Ovary (tissue), 9 donors: ENCODE results near the gene MKX. TPM values are rescaled to one million over a fixed set of nuclear protein-coding genes. Genes with fewer than 3 reads are reported as not detected.

Experiments
- DNase-seq, 5 donors: peaks; one replicate each; pipeline ENCODE4 v3.0.0-alpha.2; 2019 to 2020
- H3K27ac ChIP-seq, 2 donors: fragments of 200-600 bp; one replicate each; pipeline versions ENCODE4 v1.5.1 to v1.8.0; 2019 to 2022
- H3K27me3 ChIP-seq: fragments of 200-600 bp; one replicate; pipeline ENCODE4 v1.8.0; 2022
- H3K36me3 ChIP-seq: fragments of 200-600 bp; sonication (generic); one replicate; pipeline ENCODE4 v1.5.1; 2019
- H3K4me1 ChIP-seq: one replicate; pipeline ENCODE4 v1.8.1; 2013; ENCODE audit warnings: mild to moderate bottlenecking, moderate library complexity; ENCODE audit not compliant: insufficient read depth
- H3K4me3 ChIP-seq: fragments of 200-600 bp; sonication (generic); one replicate; pipeline ENCODE4 v1.5.1; 2017
- H3K9me3 ChIP-seq, 2 donors: fragments of 200-600 bp in 1 of 2; sonication (generic) in 1 of 2; one replicate each; pipeline versions ENCODE4 v1.5.1 to v1.8.1; 2013 to 2019; ENCODE audit warnings: mild to moderate bottlenecking in 1 of 2, moderate library complexity in 1 of 2
- CTCF ChIP-seq, 3 donors: fragments of 450-650 bp in 2 of 3; fragments of 200-600 bp in 1 of 3; IDR thresholded peaks; one replicate each; pipeline versions ENCODE4 v1.5.1 to v1.8.0; 2016 to 2022; ENCODE audit warnings: antibody characterized with exemption in 3 of 3, mild to moderate bottlenecking in 1 of 3
- EP300 ChIP-seq: sonication (generic); formaldehyde crosslinking; IDR thresholded peaks from one replicate; pipeline ENCODE4 v1.6.1; 2017; ENCODE audit warnings: antibody characterized with exemption
- POLR2A ChIP-seq: fragments of 450-650 bp; IDR thresholded peaks from one replicate; pipeline ENCODE4 v1.6.1; 2017; ENCODE audit warnings: antibody characterized with exemption, mild to moderate bottlenecking, moderate library complexity
- WGBS, 3 donors: extraction: QIAGEN DNeasy Blood & Tissue Kit in 1 of 3; methylation state at CpG; one replicate each; pipeline versions ENCODE4 v1.1.5 to v1.1.7; 2013 to 2017; 5-methylcytosine and 5-hydroxymethylcytosine counted together
- intact Hi-C, 4 donors: fragments of 100-400 bp; cut with DNase I; formaldehyde crosslinking; loops; one replicate each; pipeline versions ENCODE4 v1.11.0 to v1.15.1; 2022 to 2023
- polyA plus RNA-seq, 2 donors: library from polyadenylated mRNA; stranded (reverse); fragments of 200-250 nt in 1 of 2; fragments of 350-450 nt in 1 of 2; fragmentation: Illumina TruSeq in 1 of 2; extraction: RNeasy Lipid Tissue Mini Kit (QIAGEN cat#74804) in 1 of 2; gene quantifications; one replicate each; pipeline ENCODE4 v1.2.3, GENCODE V29; 2013 to 2014
- total RNA-seq, 7 donors: library from RNA; depleted of rRNA in 2 of 7; stranded (reverse); fragments of >200 nt in 2 of 7; fragmentation: NEBNext Ultra II Directional in 3 of 7; extraction: Animal tissue kit (Norgen Biotek cat#: 25700) in 3 of 7; gene quantifications; one replicate each; pipeline versions ENCODE4 v1.1.0 to v1.2.4, GENCODE V29; 2016 to 2023
- donor health status: DM: no; HTN: no; CAD: no; lungs with moderate emphysema.
- donor health status: DM: no; HTN: no; CAD: no.
- donor health status: Bipolar disorder and iron deficiency.
- donor health status: DM: yes; HTN: yes; CAD: no.
- donor health status: DM: no; HTN: no; CAD: no.
- donor health status: DM: yes; HTN: yes; CAD: no.

Gene MKX
- total and polyA plus RNA-seq, 9 donors: 7.4 to 39.7 (median 17.2) TPM

- intact Hi-C loops: no loop called here
- H3K4me1 ChIP-seq: peaks cover 16% of the 10 kb centered on the region
Measured at GRCh38 chr10:27698961-27699360, 46.7 kb downstream of the MKX start.

GRCh38 chr10:27696466-27696865 is 49.2 kb downstream of the MKX start:
- no peaks in the 10 kb centered on the region for H3K27me3 ChIP-seq
- no peaks in the 10 kb centered on the region for H3K36me3 ChIP-seq
- no peak overlapping the region for H3K27ac ChIP-seq
- DNase-seq: no peak
- TF ChIP-seq POLR2A (no peak), EP300 (no peak), CTCF (IDR thresholded peaks at IDR 0.05) (no peak)
- 7 to 27% (median 9%) methylated on average over 3 of the region's 3 CpGs for WGBS, 3 donors
- no peaks in the 10 kb centered on the region for H3K9me3 ChIP-seq
- intact Hi-C loops: no loop called here
- no peak overlapping the region for H3K4me3 ChIP-seq
- peaks cover 14% of the 10 kb centered on the region for H3K4me1 ChIP-seq

More at GRCh38 chr10:27698961-27699360, 46.7 kb downstream of the MKX start:
- WGBS, 3 donors: 88 to 91% (median 89%) methylated on average over 2 of the region's 2 CpGs
- Histone ChIP-seq H3K36me3 (no peaks in the 10 kb centered on the region), H3K27ac (peak overlapping the region in 1 of 2 donors; percentile 31), H3K4me3 (no peak overlapping the region), H3K27me3 (no peaks in the 10 kb centered on the region), H3K9me3 (no peaks in the 10 kb centered on the region)
- TF ChIP-seq POLR2A (no peak), CTCF (IDR thresholded peaks at IDR 0.05) (no peak)
- no peak for DNase-seq

GRCh38 chr10:27695706-27696105 is 49.9 kb downstream of the MKX start:
- Histone ChIP-seq H3K27me3 (no peaks in the 10 kb centered on the region), H3K4me1 (peaks cover 14% of the 10 kb centered on the region), H3K9me3 (no peaks in the 10 kb centered on the region), H3K4me3 (no peak overlapping the region), H3K36me3 (no peaks in the 10 kb centered on the region), H3K27ac (no peak overlapping the region)
- no peak for TF ChIP-seq CTCF (IDR thresholded peaks at IDR 0.05)
- TF ChIP-seq EP300: no peak
- no peak for TF ChIP-seq POLR2A
- intact Hi-C loops: no loop called here
- WGBS, 3 donors: 7 to 8% (median 8%) methylated on average over 2 of the region's 2 CpGs
- no peak for DNase-seq

- Histone ChIP-seq H3K4me1 (peaks cover 14% of the 10 kb centered on the region), H3K9me3 (no peaks in the 10 kb centered on the region), H3K27ac (no peak overlapping the region), H3K27me3 (no peaks in the 10 kb centered on the region), H3K4me3 (no peak overlapping the region), H3K36me3 (no peaks in the 10 kb centered on the region)
- no peak for TF ChIP-seq POLR2A
- TF ChIP-seq EP300: no peak
- TF ChIP-seq CTCF (IDR thresholded peaks at IDR 0.05): no peak
- no peak for DNase-seq
- 74 to 81% (median 79%) methylated on average over 6 of the region's 6 CpGs for WGBS, 3 donors
- intact Hi-C loops: no loop called here
Measured at GRCh38 chr10:27695088-27695487, 50.5 kb downstream of the MKX start.

- H3K9me3 ChIP-seq: no peaks in the 10 kb centered on the region
- DNase-seq: no peak
- no peaks in the 10 kb centered on the region for H3K27me3 ChIP-seq
- H3K36me3 ChIP-seq: no peaks in the 10 kb centered on the region
- H3K27ac ChIP-seq: no peak overlapping the region
- no peak overlapping the region for H3K4me3 ChIP-seq
- 37 to 46% (median 39%) methylated on average over 3 of the region's 3 CpGs for WGBS, 3 donors
- TF ChIP-seq EP300 (no peak), CTCF (IDR thresholded peaks at IDR 0.05) (no peak), POLR2A (no peak)
- intact Hi-C loops: no loop called here
- H3K4me1 ChIP-seq: peaks cover 11% of the 10 kb centered on the region
Measured at GRCh38 chr10:27692663-27693062, 53.0 kb downstream of the MKX start.
